GM19395 (cell line): ENCODE measurements around the gene KMT2C.
"Not testable (repeated sequence)": the region's sequence is repeated elsewhere in the genome, so short reads cannot be mapped to it uniquely, and the experiment has no call there.

Experiments used
- ATAC-seq: cut with Tn5 transposase; IDR thresholded peaks from one replicate; pipeline ENCODE4 v1.9.1; 2021; ENCODE audit warnings: mild to moderate bottlenecking, moderate library complexity; ENCODE audit not compliant: unreplicated experiment

KMT2C gene

GRCh38 chr7:152328234-152328633, 107.6 kb downstream of the KMT2C start:
- no peak for ATAC-seq

GRCh38 chr7:152315845-152316244, 120.0 kb downstream of the KMT2C start:
- no peak for ATAC-seq

GRCh38 chr7:152313831-152314604, 121.8 kb downstream of the KMT2C start:
- no peak for ATAC-seq

GRCh38 chr7:152313217-152313616, 122.6 kb downstream of the KMT2C start:
- no peak for ATAC-seq

- ATAC-seq: no peak
Observed at GRCh38 chr7:152312316-152312715, 123.5 kb downstream of the KMT2C start.

GRCh38 chr7:152307902-152308301, 127.9 kb downstream of the KMT2C start:
- ATAC-seq: no peak

- ATAC-seq: not testable (repeated sequence)
Observed at GRCh38 chr7:152299542-152300143, 136.2 kb downstream of the KMT2C start.

- ATAC-seq: no peak
Observed at GRCh38 chr7:152292897-152293296, 142.9 kb downstream of the KMT2C start.

GRCh38 chr7:152286972-152287371, 148.8 kb downstream of the KMT2C start:
- not testable (repeated sequence) for ATAC-seq

- ATAC-seq: not testable (repeated sequence)
Observed at GRCh38 chr7:152286219-152286618, 149.6 kb downstream of the KMT2C start.

- ATAC-seq: not testable (repeated sequence)
Observed at GRCh38 chr7:152284998-152285397, 150.8 kb downstream of the KMT2C start.

GRCh38 chr7:152277687-152278086, 158.1 kb downstream of the KMT2C start:
- ATAC-seq: not testable (repeated sequence)

GRCh38 chr7:152270427-152270826, 165.4 kb downstream of the KMT2C start:
- ATAC-seq: not testable (repeated sequence)

- not testable (repeated sequence) for ATAC-seq
Observed at GRCh38 chr7:152266859-152267258, 168.9 kb downstream of the KMT2C start.

GRCh38 chr7:152264915-152265314, 170.9 kb downstream of the KMT2C start:
- not testable (repeated sequence) for ATAC-seq

- not testable (repeated sequence) for ATAC-seq
Observed at GRCh38 chr7:152262146-152262545, 173.7 kb downstream of the KMT2C start.

GRCh38 chr7:152259645-152260044, 176.2 kb downstream of the KMT2C start:
- ATAC-seq: not testable (repeated sequence)

GRCh38 chr7:152247851-152248250, 188.0 kb downstream of the KMT2C start:
- not testable (repeated sequence) for ATAC-seq

GRCh38 chr7:152245417-152245816, 190.4 kb downstream of the KMT2C start:
- ATAC-seq: not testable (repeated sequence)

- not testable (repeated sequence) for ATAC-seq
Observed at GRCh38 chr7:152243464-152243863, 192.3 kb downstream of the KMT2C start.

GRCh38 chr7:152241301-152241700, 194.5 kb downstream of the KMT2C start:
- ATAC-seq: not testable (repeated sequence)

- ATAC-seq: not testable (repeated sequence)
Observed at GRCh38 chr7:152236306-152236705, 199.5 kb downstream of the KMT2C start.
